Adipose tissue (tissue), 3 donors: ENCODE measurements around the gene ADGRE2. TPM values are rescaled to one million over a fixed set of nuclear protein-coding genes. Genes with fewer than 3 reads are reported as not detected.

Source experiments
- H3K27ac ChIP-seq: one replicate; pipeline ENCODE4 v1.5.1; 2013; ENCODE audit warnings: low read depth, low read length
- WGBS, 3 donors: extraction: QIAGEN DNeasy Blood & Tissue Kit; methylation state at CpG; one replicate each; pipeline ENCODE4 v1.1.7; 2013; 5-methylcytosine and 5-hydroxymethylcytosine counted together
- polyA plus RNA-seq, 3 donors: library from polyadenylated mRNA; stranded (reverse); fragments of 200-250 nt; gene quantifications; one replicate each; pipeline ENCODE4 v1.2.3, GENCODE V29; 2013
- donor health status: healthy with polysubstance abuse.
- donor health status: Bipolar disorder and iron deficiency.
- donor health status: healthy.

Gene ADGRE2
- polyA plus RNA-seq, 3 donors = 0.51 to 6.9 (median 2.0) TPM

DNA sequence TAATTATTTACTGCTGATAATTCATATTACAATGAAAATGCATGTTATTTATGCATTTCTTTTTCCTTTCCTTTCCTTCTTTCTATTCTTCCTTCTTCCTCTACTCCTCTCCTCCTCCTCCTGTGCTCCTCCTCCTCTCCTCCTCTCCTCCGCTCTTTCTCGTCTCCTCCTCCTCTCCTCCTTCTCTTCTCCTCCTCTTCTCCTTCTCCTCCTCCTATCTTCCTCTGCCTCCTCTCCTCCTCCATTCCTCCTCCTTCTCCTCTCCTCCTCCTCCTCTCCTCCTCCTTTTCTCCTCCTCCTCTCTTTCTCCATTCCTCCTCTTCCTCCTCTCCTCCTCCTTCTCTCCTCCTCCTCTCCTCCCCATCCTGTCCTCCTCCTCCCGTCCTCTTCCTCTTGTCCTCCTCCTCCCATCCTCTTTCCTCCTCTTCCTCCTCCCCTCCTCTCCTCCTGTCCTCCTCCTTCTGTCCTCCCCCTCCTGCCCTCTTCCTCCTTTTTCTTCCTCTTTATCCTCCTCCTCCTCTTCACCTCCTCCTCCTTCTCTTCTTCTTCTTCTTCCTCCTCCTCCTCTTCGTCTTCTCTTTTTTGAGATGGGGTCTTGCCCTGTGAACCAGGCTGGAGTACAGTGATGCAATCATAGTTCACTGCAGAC is 14.7 kb downstream of the ADGRE2 start:
- no peak overlapping the region for H3K27ac ChIP-seq
- WGBS, 3 donors = 61 to 65% (median 63%) methylated on average over 4 of the region's 4 CpGs

DNA sequence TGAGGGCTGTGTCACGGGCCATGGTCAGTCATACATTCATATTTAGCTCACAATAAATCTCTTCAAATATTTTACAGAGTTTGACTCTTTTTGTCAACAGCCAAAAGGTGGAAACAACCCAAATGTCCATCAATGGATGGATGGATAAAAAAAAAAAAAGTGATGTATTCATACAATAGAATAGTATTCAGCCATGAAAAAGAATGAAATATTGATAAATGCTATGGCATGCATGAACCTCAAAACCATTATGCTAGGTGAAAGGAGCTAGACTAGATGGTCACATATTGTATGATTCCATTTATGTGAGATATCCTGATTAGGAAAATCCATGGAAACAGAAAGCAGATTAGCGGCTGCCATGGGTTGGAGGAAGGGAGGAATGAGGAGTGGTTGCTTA is 16.2 kb downstream of the ADGRE2 start:
- whole genome bisulfite sequencing, 3 donors = 83 to 94% (median 88%) methylated on average over 2 of the region's 2 CpGs
- H3K27ac ChIP-seq = no peak overlapping the region

DNA sequence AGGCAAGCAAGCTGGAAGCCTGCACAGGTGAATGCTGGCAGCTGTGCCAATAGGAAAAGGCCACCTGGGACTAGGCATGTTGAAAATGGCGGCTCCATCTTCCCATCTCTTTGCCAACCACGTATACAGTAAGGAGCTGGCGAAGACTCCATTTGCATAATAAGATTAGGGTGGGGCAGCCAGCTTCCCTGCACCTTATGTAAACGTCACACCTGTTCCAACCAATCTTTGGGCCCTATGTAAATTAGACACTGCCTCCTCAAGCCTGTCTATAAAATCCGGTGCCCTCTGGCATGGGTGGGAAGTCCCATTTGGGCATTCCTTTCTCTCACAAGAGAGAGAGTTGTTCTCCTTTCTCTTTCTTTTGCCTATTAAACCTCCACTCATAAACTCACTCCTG is 16.8 kb downstream of the ADGRE2 start:
- no peak overlapping the region for H3K27ac ChIP-seq
- 67 to 79% (median 70%) methylated on average over 5 of the region's 5 CpGs for WGBS, 3 donors

DNA sequence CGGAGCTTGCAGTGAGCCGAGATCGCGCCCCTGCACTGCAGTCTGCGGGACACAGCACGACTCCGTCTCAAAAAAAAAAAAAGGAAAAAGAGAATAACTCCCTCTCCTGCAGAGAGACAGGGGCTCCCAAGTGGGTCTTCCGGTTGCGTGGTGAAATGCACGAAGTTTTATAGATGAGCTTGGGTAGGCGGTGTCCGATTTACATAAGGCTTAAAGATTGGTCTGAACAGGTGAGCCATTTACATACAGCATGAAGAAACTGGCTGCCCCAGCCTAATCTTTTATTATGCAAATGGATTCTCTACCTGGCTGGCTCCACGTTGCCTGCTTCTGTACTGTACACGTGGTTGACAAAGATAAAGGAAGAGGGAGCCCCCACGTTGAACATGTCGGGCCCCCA is 19.5 kb downstream of the ADGRE2 start:
- H3K27ac ChIP-seq = no peak overlapping the region
- 17 to 52% (median 37%) methylated on average over 16 of the region's 16 CpGs for WGBS, 3 donors

DNA sequence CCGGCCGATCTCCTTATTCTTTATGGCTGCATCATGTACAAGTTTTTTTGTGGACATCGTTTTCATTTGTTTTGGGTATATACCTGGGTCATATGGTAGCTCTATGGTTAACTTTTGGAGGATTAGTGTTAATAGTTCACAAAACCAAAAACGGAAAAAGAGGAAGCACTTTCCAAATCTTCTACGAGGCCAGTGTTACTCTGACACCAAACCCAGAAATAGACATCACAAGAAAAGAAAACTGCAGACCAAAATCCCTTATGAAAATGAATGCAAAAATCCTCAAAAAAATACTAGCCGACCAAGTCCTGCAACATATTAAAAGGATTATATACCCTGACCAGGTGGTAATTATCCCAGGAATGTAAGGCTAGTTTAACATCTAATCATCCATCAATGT is 29.8 kb downstream of the ADGRE2 start:
- 58 to 77% (median 76%) methylated on average over 6 of the region's 6 CpGs for WGBS, 3 donors
- H3K27ac ChIP-seq = no peak overlapping the region

DNA sequence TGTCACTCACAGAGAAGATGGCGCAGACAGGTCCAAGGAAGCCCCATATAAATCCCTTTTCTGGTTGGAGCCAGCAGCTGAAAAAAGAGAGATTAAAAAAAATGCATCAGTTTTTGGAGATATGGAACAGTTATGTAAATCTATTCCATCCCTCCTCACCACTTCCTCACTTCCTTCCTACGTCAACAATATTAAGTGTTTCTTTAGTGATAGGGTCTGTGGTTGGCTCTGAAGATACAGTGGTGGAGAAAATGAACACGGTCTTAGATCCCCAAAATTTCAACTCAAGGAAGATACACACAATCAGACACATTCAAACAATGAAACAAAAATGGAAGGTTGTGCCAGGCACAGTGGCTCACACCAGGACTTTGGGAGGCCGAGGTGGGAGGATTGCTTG is 31.5 kb downstream of the ADGRE2 start:
- WGBS, 3 donors = 72 to 76% (median 73%) methylated on average over 4 of the region's 4 CpGs
- H3K27ac ChIP-seq = no peak overlapping the region

DNA sequence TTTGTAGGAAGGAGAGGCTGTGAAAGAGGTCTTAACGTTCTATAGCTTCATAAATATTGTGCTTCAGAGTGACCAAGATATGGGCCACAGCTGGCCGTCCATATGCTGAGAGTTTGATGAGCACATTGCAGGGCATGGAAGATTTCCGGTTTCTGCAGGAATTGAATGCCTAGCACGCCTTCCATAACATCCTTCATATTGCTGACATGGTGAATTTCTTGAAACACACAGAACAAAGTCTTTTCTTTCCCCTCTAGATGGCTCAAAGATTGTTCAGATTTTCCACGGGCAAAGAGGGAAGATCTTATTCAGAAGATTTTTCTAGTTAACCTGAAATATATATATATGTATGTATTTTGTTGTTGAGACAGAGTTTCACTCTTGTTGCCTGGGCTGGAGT is 42.4 kb downstream of the ADGRE2 start:
- 59 to 89% (median 77%) methylated on average over 5 of the region's 5 CpGs for WGBS, 3 donors

GRCh38 chr19:14733574-14733973 is 44.8 kb downstream of the ADGRE2 start:
- WGBS, 3 donors = 4 to 97% (median 48%) methylated on average over 1 of the region's 1 CpG
- H3K27ac ChIP-seq = no peak overlapping the region

More for the DNA sequence above, 42.4 kb downstream of the ADGRE2 start:
- H3K27ac ChIP-seq = no peak overlapping the region

DNA sequence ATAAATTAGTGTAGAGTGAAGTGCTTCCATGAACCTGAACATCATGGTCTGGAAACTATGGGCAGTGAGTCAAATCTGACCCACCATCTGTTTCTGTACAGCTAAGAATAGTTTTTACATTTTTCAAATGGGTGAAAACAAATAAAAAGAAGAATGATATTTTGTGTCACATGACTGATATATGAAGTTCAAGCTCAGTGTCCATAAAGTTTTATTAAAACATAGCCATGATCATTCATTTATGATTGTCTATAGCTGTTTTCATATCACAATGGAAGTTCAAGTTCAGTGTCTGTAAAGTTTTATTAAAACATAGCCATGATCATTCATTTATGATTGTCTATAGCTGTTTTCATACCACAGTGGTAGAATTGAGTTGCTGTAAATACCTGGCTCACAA is 45.9 kb downstream of the ADGRE2 start:
- no peak overlapping the region for H3K27ac ChIP-seq

DNA sequence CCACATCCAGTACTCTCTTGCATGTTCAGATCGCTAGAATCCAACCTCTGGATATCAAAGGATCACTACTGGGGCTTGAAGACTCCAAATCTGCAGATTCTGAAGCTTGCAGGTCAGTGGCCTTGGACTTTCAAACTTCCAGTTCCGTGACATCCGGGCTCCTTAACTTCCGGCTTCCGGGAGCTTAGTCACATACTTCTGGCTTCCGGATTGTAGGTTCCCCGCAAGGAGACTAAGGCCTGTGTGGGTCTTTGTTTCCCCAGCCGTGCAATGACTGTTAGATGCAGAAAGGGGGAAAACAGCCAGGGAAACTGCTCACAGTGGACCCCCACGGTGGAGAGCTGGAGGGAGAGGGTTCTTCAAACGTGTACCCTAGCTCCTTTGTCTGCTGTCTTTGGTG is 47.2 kb downstream of the ADGRE2 start:
- WGBS, 3 donors = 57 to 70% (median 69%) methylated on average over 10 of the region's 10 CpGs
- H3K27ac ChIP-seq = no peak overlapping the region

- 67 to 86% (median 73%) methylated on average over 7 of the region's 7 CpGs for WGBS, 3 donors
- H3K27ac ChIP-seq = no peak overlapping the region
Measured at GRCh38 chr19:14728595-14728994, 49.8 kb downstream of the ADGRE2 start.

GRCh38 chr19:14722127-14722526 is 56.2 kb downstream of the ADGRE2 start:
- WGBS, 3 donors = 86 to 92% (median 89%) methylated on average over 2 of the region's 2 CpGs
- H3K27ac ChIP-seq = no peak overlapping the region

DNA sequence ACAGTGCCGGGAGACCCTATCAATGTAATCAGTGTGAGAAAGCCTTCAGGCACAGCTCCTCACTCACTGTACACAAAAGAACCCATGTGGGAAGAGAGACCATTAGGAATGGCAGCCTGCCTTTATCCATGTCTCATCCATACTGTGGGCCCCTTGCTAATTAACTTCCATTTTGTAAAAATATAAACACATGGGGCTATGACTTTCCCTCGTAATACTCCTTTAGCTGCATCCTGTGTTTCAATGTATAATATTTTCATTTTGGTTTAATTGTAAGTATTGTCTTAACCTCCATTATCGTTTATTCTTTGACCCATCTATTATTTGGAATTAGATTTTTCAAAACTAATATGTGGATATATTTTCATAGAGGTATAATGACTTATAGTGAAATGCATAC is 59.2 kb downstream of the ADGRE2 start:
- WGBS, 3 donors = 97 to 98% (median 98%) methylated on average over 3 of the region's 3 CpGs
- no peak overlapping the region for H3K27ac ChIP-seq

DNA sequence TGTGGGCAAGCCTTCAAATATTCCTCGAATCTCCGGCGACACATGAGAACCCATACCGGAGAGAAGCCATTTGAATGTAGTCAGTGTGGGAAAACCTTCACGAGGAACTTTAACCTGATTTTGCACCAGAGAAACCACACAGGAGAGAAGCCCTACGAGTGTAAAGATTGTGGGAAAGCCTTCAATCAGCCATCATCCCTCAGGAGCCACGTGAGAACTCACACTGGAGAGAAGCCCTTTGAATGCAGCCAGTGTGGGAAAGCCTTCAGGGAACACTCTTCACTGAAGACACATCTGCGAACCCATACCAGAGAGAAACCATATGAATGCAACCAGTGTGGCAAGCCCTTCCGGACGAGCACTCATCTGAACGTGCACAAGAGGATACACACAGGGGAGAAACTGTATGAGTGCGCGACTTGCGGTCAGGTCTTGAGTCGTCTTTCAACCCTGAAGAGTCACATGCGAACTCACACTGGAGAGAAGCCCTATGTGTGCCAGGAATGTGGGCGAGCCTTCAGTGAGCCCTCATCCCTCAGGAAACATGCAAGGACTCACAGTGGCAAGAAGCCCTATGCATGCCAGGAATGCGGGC is 59.7 kb downstream of the ADGRE2 start:
- no peak overlapping the region for H3K27ac ChIP-seq
- WGBS, 3 donors = 93 to 98% (median 97%) methylated on average over 18 of the region's 18 CpGs

DNA sequence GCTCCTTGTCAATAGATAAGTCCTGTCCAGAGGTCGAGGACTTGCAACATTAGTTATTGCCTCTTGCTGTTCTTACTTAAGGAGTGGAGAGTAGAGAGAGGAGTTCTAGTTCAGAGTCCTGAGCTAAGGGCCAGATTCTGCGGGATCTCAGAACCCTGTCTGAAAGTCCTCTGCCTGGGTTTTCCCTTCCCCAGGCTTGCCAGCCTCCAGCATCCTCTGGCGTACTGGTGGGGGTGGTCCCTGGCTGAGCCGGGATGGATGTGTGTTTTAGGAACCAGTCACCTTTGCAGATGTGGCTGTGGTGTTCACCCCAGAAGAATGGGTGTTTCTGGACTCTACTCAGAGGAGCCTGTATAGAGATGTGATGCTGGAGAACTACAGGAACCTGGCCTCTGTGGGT is 62.5 kb downstream of the ADGRE2 start:
- H3K27ac ChIP-seq = no peak overlapping the region
- 94 to 97% (median 97%) methylated on average over 4 of the region's 4 CpGs for WGBS, 3 donors

GRCh38 chr19:14704450-14704849 is 73.9 kb downstream of the ADGRE2 start:
- no peak overlapping the region for H3K27ac ChIP-seq
- WGBS, 3 donors = 92 to 95% (median 94%) methylated on average over 6 of the region's 6 CpGs

DNA sequence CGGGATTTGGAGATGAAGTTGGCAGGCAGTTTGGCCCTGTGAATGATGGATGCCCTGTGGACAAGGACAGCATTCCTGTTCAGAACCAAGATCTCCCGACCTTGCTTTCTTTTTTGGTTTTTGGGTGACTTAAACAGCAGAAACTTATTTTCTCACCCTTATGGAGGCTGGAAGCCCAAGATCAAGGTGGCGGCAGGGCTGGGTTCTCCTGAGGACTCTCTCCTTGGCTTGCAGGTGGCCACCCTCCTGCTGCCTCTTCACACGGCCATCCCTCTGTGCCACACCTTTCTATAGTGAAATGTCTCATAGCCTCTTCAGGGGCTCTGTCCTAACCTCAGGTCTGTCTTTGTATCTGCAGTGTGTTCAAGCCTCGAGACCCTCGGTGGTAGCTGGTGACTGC is 74.5 kb downstream of the ADGRE2 start:
- 88 to 96% (median 95%) methylated on average over 6 of the region's 6 CpGs for WGBS, 3 donors
- no peak overlapping the region for H3K27ac ChIP-seq

DNA sequence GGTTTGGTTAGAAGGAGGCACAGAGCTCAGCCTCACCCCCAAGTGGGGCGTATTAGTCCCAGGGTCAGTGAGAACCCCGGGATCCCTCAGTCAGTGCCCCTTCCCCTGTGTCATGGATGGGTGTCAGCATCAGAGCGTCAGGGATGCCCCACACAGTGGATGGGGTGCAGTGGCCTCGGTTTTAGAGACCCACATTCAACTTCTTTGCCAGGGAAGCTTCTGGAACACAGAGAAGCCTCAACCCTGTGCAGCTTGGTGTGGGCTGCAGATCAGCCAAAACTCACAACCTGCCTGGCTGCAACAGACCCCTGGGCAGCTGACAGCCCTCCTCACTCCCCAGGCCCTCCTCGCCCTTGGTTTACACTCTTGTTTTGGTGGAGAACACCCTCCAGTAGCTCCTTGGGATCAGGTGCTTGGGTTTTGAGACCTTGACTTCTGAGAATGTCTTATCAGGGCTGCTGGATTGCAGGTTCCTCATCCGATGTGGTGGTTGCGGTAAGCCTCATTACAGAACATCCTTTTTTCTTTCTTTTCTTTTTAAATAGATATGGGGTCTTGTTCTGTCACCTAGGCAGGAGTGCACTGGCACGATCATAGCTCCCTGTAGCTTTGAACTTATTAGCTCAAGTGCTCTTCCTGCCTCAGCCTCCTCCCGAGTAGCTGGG is 77.5 kb downstream of the ADGRE2 start:
- 94 to 95% (median 95%) methylated on average over 9 of the region's 9 CpGs for WGBS, 3 donors
- H3K27ac ChIP-seq = no peak overlapping the region

- H3K27ac ChIP-seq = no peak overlapping the region
- whole genome bisulfite sequencing, 3 donors = 83 to 92% (median 85%) methylated on average over 8 of the region's 8 CpGs
Measured at GRCh38 chr19:14699641-14700040, 78.7 kb downstream of the ADGRE2 start.

- no peak overlapping the region for H3K27ac ChIP-seq
Measured at GRCh38 chr19:14695471-14695870, 82.9 kb downstream of the ADGRE2 start.

More at GRCh38 chr19:14695471-14695870, 82.9 kb downstream of the ADGRE2 start:
- 94 to 97% (median 96%) methylated on average over 5 of the region's 5 CpGs for WGBS, 3 donors
